Endothelial cell of umbilical vein (primary cell): ENCODE measurements around the gene ABCD1. TPM values are rescaled to one million over a fixed set of nuclear protein-coding genes. Genes with fewer than 3 reads are reported as not detected.

ENCODE experiments used
- BruUV-seq: library from RNA; stranded (reverse); fragments of 400-500 nt; replicated peaks from 2 replicates; lab custom pipeline; 2021; lab: Mats Ljungman, UMichigan
- CTCF ChIA-PET: fragments of 300-600, 350-600 bp; sonication (Branson Sonifier 250); formaldehyde crosslinking; loops from one replicate; lab custom pipeline; 2021; ENCODE audit warnings: antibody characterized with exemption, inconsistent platforms; lab: Charles Lee
- POLR2A ChIA-PET: fragments of 300-600, 350-600 bp; sonication (Branson Sonifier 250); formaldehyde crosslinking; loops from one replicate; lab custom pipeline; 2021; ENCODE audit warnings: antibody characterized with exemption, inconsistent platforms; lab: Charles Lee
- DNase-seq: peaks from one replicate; pipeline ENCODE4 v3.0.0-alpha.2; 2011; ENCODE audit warnings: low read depth, low spot score
- FAIRE-seq: peaks from 2 replicates; lab custom pipeline; 2011; peaks lifted over from hg19 to GRCh38; lab: Jason Lieb, UNC
- H2AFZ ChIP-seq: 2 replicates; pipeline ENCODE4 v1.6.0; 2012; ENCODE audit warnings: low read depth, low read length, control low read depth, inconsistent platforms
- H3K27ac ChIP-seq: 2 replicates; pipeline ENCODE4 v1.5.1; 2011; ENCODE audit warnings: low read depth, mild to moderate bottlenecking, control low read depth, low read length, moderate library complexity; ENCODE audit not compliant: insufficient read depth
- H3K27me3 ChIP-seq, 2 experiments: 2 replicates each; pipeline versions ENCODE4 v1.6.0 to v1.6.1; 2011; ENCODE audit warnings: low read length in 2 of 2, mixed read lengths in 1 of 2; ENCODE audit not compliant: control insufficient read depth in 2 of 2, insufficient read depth in 2 of 2
- H3K36me3 ChIP-seq, 2 experiments: 2 replicates in 1 of 2; 3 replicates in 1 of 2; pipeline ENCODE4 v1.5.1; 2011; ENCODE audit warnings: low read length in 2 of 2, mild to moderate bottlenecking in 1 of 2, moderate library complexity in 1 of 2; ENCODE audit not compliant: control insufficient read depth in 2 of 2, insufficient read depth in 2 of 2; ENCODE audit errors: extremely low read depth in 1 of 2
- H3K4me1 ChIP-seq: 3 replicates; pipeline ENCODE4 v1.5.1; 2011; ENCODE audit warnings: mild to moderate bottlenecking, low read length; ENCODE audit not compliant: control insufficient read depth, insufficient read depth; ENCODE audit errors: extremely low read depth
- H3K4me2 ChIP-seq: 2 replicates; pipeline ENCODE4 v1.6.1; 2011; ENCODE audit warnings: low read length, control low read depth, mixed read lengths; ENCODE audit not compliant: insufficient read depth
- H3K4me3 ChIP-seq, 3 experiments: fragments of 200-600 bp in 1 of 3; sonication (generic), shearing (Covaris generic) in 1 of 3; replicated peaks in 1 of 3; 2 replicates each; pipeline ENCODE4 v1.5.1; 2011 to 2016; ENCODE audit warnings: control low read depth in 3 of 3, low read length in 3 of 3, mild to moderate bottlenecking in 2 of 3, inconsistent platforms in 1 of 3, low read depth in 1 of 3, moderate library complexity in 1 of 3; ENCODE audit not compliant: insufficient read depth in 1 of 3
- H3K79me2 ChIP-seq: 2 replicates; pipeline ENCODE4 v1.6.0; 2012; ENCODE audit warnings: low read length, inconsistent platforms; ENCODE audit not compliant: control insufficient read depth, insufficient read depth
- H3K9ac ChIP-seq: replicated peaks from 2 replicates; pipeline ENCODE3; 2011; ENCODE audit warnings: low read length, control low read depth; ENCODE audit not compliant: insufficient read depth; ENCODE audit errors: extremely low read depth
- H3K9me1 ChIP-seq: replicated peaks from 3 replicates; pipeline ENCODE4 v1.6.0; 2011; ENCODE audit warnings: mild to moderate bottlenecking, low read length; ENCODE audit not compliant: control insufficient read depth, insufficient read depth; ENCODE audit errors: extremely low read depth
- H3K9me3 ChIP-seq: replicated peaks from 2 replicates; pipeline ENCODE4 v1.5.1; 2012; ENCODE audit warnings: low read length, inconsistent platforms; ENCODE audit not compliant: control insufficient read depth, insufficient read depth
- H4K20me1 ChIP-seq: replicated peaks from 2 replicates; pipeline ENCODE3; 2011; ENCODE audit warnings: mild to moderate bottlenecking, low read length; ENCODE audit not compliant: control insufficient read depth, insufficient read depth; ENCODE audit errors: extremely low read depth
- CTCF ChIP-seq, 2 donors: IDR thresholded peaks; 1 replicate in 1 of 2; 2 replicates in 1 of 2; pipeline ENCODE4 v1.5.1; 2011; ENCODE audit warnings: low read length in 2 of 2, mild to moderate bottlenecking in 2 of 2, moderate library complexity in 2 of 2, control low read depth in 1 of 2, inconsistent platforms in 1 of 2, low read depth in 1 of 2; ENCODE audit not compliant: insufficient read depth in 1 of 2; ENCODE audit errors: extremely low read depth in 1 of 2
- EZH2 ChIP-seq: IDR thresholded peaks from 2 replicates; pipeline ENCODE4 v1.6.1; 2012; ENCODE audit warnings: borderline replicate concordance, low read depth, mild to moderate bottlenecking, moderate library complexity, low read length, inconsistent platforms; ENCODE audit not compliant: severe bottlenecking
- FOS ChIP-seq: IDR thresholded peaks from 2 replicates; pipeline ENCODE4 v1.6.1; 2011; ENCODE audit warnings: mild to moderate bottlenecking, low read length, moderate library complexity, borderline replicate concordance; ENCODE audit not compliant: insufficient read depth
- GATA2 ChIP-seq: IDR thresholded peaks from 2 replicates; pipeline ENCODE4 v1.7.0; 2011; ENCODE audit warnings: low read depth, mild to moderate bottlenecking, moderate library complexity, mixed read lengths, low read length; ENCODE audit not compliant: insufficient read length, insufficient read depth
- JUN ChIP-seq: IDR thresholded peaks from 2 replicates; pipeline ENCODE4 v1.6.1; 2011; ENCODE audit warnings: borderline replicate concordance, low read depth; ENCODE audit not compliant: insufficient read length, insufficient read depth
- MAX ChIP-seq: IDR thresholded peaks from 2 replicates; pipeline ENCODE4 v1.6.1; 2011; ENCODE audit not compliant: insufficient read depth, insufficient read length
- MYC ChIP-seq: IDR thresholded peaks from one replicate; pipeline ENCODE4 v1.6.1; 2011; ENCODE audit warnings: mild to moderate bottlenecking, low read depth, low read length
- POLR2A ChIP-seq: IDR thresholded peaks from 2 replicates; pipeline ENCODE4 v1.6.1; 2012; ENCODE audit warnings: low read depth, mild to moderate bottlenecking, control low read depth, low read length
- POLR2AphosphoS5 ChIP-seq: IDR thresholded peaks from 2 replicates; pipeline ENCODE4 v1.6.1; 2012; ENCODE audit warnings: low read depth, mild to moderate bottlenecking, control low read depth, low read length, moderate library complexity; ENCODE audit not compliant: insufficient read depth
- dilution Hi-C: fragments of 300-500 bp; cut with MboI; formaldehyde crosslinking; loops from one replicate; pipeline ENCODE4 v1.15.0; 2019; ENCODE audit warnings: low sequenced_read_pairs; ENCODE audit not compliant: extremely low pct_ligation_motif_present
- intact Hi-C: fragments of 100-400 bp; cut with micrococcal nuclease; formaldehyde crosslinking; loops from one replicate; pipeline ENCODE4 v1.10.0; 2022
- polyA plus RNA-seq, 4 experiments: library from polyadenylated mRNA; depleted of rRNA in 3 of 4; stranded (reverse) in 3 of 4; unstranded in 1 of 4; fragments of >200 nt; gene quantifications; 2 replicates each; pipeline versions ENCODE4 v1.2.1 to v1.2.3, GENCODE V29; 2011 to 2012; ENCODE audit warnings: missing spikeins in 1 of 4
- total RNA-seq: library from RNA; stranded (reverse); gene quantifications from 2 replicates; pipeline ENCODE4 v1.2.3, GENCODE V29; 2021

The ABCD1 gene
- total and polyA plus RNA-seq, 2 donors (not counting 3 experiments of a cell fraction or from before 2014, with no cell fraction given) = 9.1 to 12.9 TPM

GRCh38 chrX:153777261-153778090 is 52.8 kb downstream of the ABCD1 start:
- TF ChIP-seq MAX (no peak), GATA2 (no peak), FOS (no peak), POLR2A (no peak), MYC (no peak), CTCF (IDR thresholded peaks at IDR 0.05; ENCODE audit: extremely low read depth in 1 of 2, insufficient read depth in 1 of 2, low read depth in 1 of 2, low read length in 2 of 2) (no peak), POLR2AphosphoS5 (no peak), JUN (no peak), EZH2 (no peak)
- dilution Hi-C loops = no loop called here
- FAIRE-seq = no peak

More at GRCh38 chrX:153777261-153778090, 52.8 kb downstream of the ABCD1 start:
- BruUV-seq = no TSS peak
- Histone ChIP-seq H3K4me3 (no peak overlapping the region), H3K9me3 (no peaks in the 10 kb centered on the region), H4K20me1 (no peaks in the 10 kb centered on the region), H3K4me1 (no peaks in the 10 kb centered on the region), H3K9ac (no peak overlapping the region), H3K27ac (no peak overlapping the region), H3K27me3 (no peaks in the 10 kb centered on the region), H2AFZ (no peak overlapping the region), H3K79me2 (no peaks in the 10 kb centered on the region), H3K4me2 (no peak overlapping the region), H3K36me3 (peaks cover 0 to 7% of the 10 kb centered on the region in 2 experiments), H3K9me1 (no peaks in the 10 kb centered on the region)
- intact Hi-C loops = no loop called here
- ChIA-PET CTCF (interaction anchor here (0.9 to 1.1 kb wide), 2 partner anchors 13 to 170 kb away, joined by 3 to 6 read pairs; partner anchors contain the start of gene PLXNB3), POLR2A (no interaction called here)
- DNase-seq = no peak
